ENCODE measurements around the gene GDI1.

The GDI1 gene

GRCh38 chrX:154409222-154409871 lies 27.6 kb upstream of the GDI1 start, which contains the start of gene DNASE1L1:
DNASE1L1 (minus strand) TSS chrX:154409254; CDS start chrX:154405568, 3,686 bp downstream.
- no peak for DNase-seq

- DNase-seq: no peak
Observed at GRCh38 chrX:154411981-154412340, 25.0 kb upstream of the GDI1 start.

GRCh38 chrX:154412468-154412867 lies 24.5 kb upstream of the GDI1 start:
- no peak for DNase-seq

- DNase-seq: no peak
Observed at GRCh38 chrX:154413142-154413541, 23.8 kb upstream of the GDI1 start.

- DNase-seq: no peak
Observed at GRCh38 chrX:154417157-154417556, 19.8 kb upstream of the GDI1 start.

- no peak for DNase-seq
Observed at GRCh38 chrX:154419189-154419588, 17.8 kb upstream of the GDI1 start.

GRCh38 chrX:154419688-154420401 lies 17.1 kb upstream of the GDI1 start:
- no peak for DNase-seq

- DNase-seq: no peak
Observed at GRCh38 chrX:154420402-154420756, 16.6 kb upstream of the GDI1 start.

- DNase-seq: no peak
Observed at GRCh38 chrX:154426916-154427770, 9.8 kb upstream of the GDI1 start.

- peak; percentile 58 for DNase-seq
Observed at GRCh38 chrX:154428176-154429171, 8.5 kb upstream of the GDI1 start, which contains the start of gene ATP6AP1. ATP6AP1 (plus strand) TSS chrX:154428677; CDS start chrX:154428693, 16 bp downstream.

- DNase-seq: no peak
Observed at GRCh38 chrX:154429711-154430110, 7.2 kb upstream of the GDI1 start.

GRCh38 chrX:154430479-154430878 lies 6.5 kb upstream of the GDI1 start:
- no peak for DNase-seq

GRCh38 chrX:154430916-154431315 lies 6.0 kb upstream of the GDI1 start:
- no peak for DNase-seq

GRCh38 chrX:154431341-154431740 lies 5.6 kb upstream of the GDI1 start:
- DNase-seq: no peak

GRCh38 chrX:154432210-154432609 lies 4.7 kb upstream of the GDI1 start:
- DNase-seq: no peak

- DNase-seq: no peak
Observed at GRCh38 chrX:154433605-154434004, 3.3 kb upstream of the GDI1 start.

GRCh38 chrX:154434394-154435168 lies 2.4 kb upstream of the GDI1 start:
- no peak for DNase-seq

GRCh38 chrX:154435171-154435733 lies 1.7 kb upstream of the GDI1 start:
- DNase-seq: no peak

- no peak for DNase-seq
Observed at GRCh38 chrX:154436374-154436982, 476 bp upstream of the GDI1 start.

- no peak for DNase-seq
Observed at GRCh38 chrX:154437971-154438893, 1.3 kb downstream of the GDI1 start.
